Right atrium auricular region (tissue), 2 donors: ENCODE measurements around the gene PCAT7. TPM values are rescaled to one million over a fixed set of nuclear protein-coding genes. Genes with fewer than 3 reads are reported as not detected.
"Not testable (repeated sequence)": the region's sequence is repeated elsewhere in the genome, so short reads cannot be mapped to it uniquely, and the experiment has no call there.

Source experiments
- DNase-seq: peaks from one replicate; pipeline ENCODE4 v3.0.0-alpha.2; 2019; ENCODE audit warnings: low spot score
- H3K27ac ChIP-seq, 2 donors: fragments of 200-600 bp; sonication (generic); 1 replicate in 1 of 2; 2 replicates in 1 of 2; pipeline ENCODE4 v1.5.1; 2016 to 2019
- H3K27me3 ChIP-seq, 2 donors: fragments of 200-600 bp; sonication (generic); one replicate each; pipeline versions ENCODE4 v1.5.1 to v1.6.0; 2017 to 2019
- H3K36me3 ChIP-seq: fragments of 200-600 bp; sonication (generic); one replicate; pipeline ENCODE4 v1.5.1; 2016
- H3K4me1 ChIP-seq, 2 donors: fragments of 200-600 bp; sonication (generic); one replicate each; pipeline versions ENCODE4 v1.5.1 to v1.6.0; 2017 to 2019
- H3K4me3 ChIP-seq, 2 donors: fragments of 200-600 bp; sonication (generic); 1 replicate in 1 of 2; 2 replicates in 1 of 2; pipeline ENCODE4 v1.5.1; 2017 to 2019; ENCODE audit warnings: mild to moderate bottlenecking in 1 of 2, moderate library complexity in 1 of 2
- H3K9me3 ChIP-seq, 2 donors: fragments of 200-600 bp; sonication (generic); one replicate each; pipeline ENCODE4 v1.5.1; 2019
- CTCF ChIP-seq, 2 donors: fragments of 200-600 bp; sonication (generic); IDR thresholded peaks; one replicate each; pipeline ENCODE4 v1.5.1; 2019; ENCODE audit warnings: antibody characterized with exemption in 2 of 2
- total RNA-seq, 2 donors: library from RNA; depleted of rRNA; stranded (reverse); fragments of >200 nt; gene quantifications; one replicate each; pipeline ENCODE4 v1.1.0, GENCODE V29; 2016

PCAT7 gene
- total RNA-seq, 2 donors from 2014 or later = not detected

GRCh38 chr9:94591876-94592275 lies 37.0 kb downstream of the PCAT7 start:
- Histone ChIP-seq H3K27ac (no peak overlapping the region), H3K4me3 (no peak overlapping the region), H3K36me3 (no peaks in the 10 kb centered on the region), H3K4me1 (no peaks in the 10 kb centered on the region), H3K27me3 (no peaks in the 10 kb centered on the region), H3K9me3 (no peaks in the 10 kb centered on the region)
- DNase-seq = no peak
- no peak for TF ChIP-seq CTCF (IDR thresholded peaks at IDR 0.05)

- DNase-seq, H3K4me1 ChIP-seq, H3K27ac ChIP-seq, H3K27me3 ChIP-seq, H3K9me3 ChIP-seq, H3K4me3 ChIP-seq, H3K36me3 ChIP-seq: not testable (repeated sequence)
Observed at GRCh38 chr9:94592683-94593082, 37.8 kb downstream of the PCAT7 start.

- Histone ChIP-seq H3K4me3 (no peak within 1 kb of the TSS), H3K9me3 (no peaks in the 10 kb centered on the region), H3K27me3 (no peaks in the 10 kb centered on the region), H3K36me3 (no peaks in the 10 kb centered on the region), H3K27ac (no peak within 1 kb of the TSS), H3K4me1 (no peaks in the 10 kb centered on the region)
- no peak for TF ChIP-seq CTCF (IDR thresholded peaks at IDR 0.05)
- DNase-seq = no peak
Observed at GRCh38 chr9:94593459-94594345, 38.8 kb downstream of the PCAT7 start, which contains the start of gene FBP2. Gene FBP2 (minus strand): TSS chr9:94593824. CDS start chr9:94593726, 98 bp downstream.

GRCh38 chr9:94599102-94599501 lies 44.2 kb downstream of the PCAT7 start:
- no peak overlapping the region for H3K27ac ChIP-seq
- no peaks in the 10 kb centered on the region for H3K9me3 ChIP-seq
- TF ChIP-seq CTCF (IDR thresholded peaks at IDR 0.05) = no peak
- no peak for DNase-seq
- no peak overlapping the region for H3K4me3 ChIP-seq
- no peaks in the 10 kb centered on the region for H3K4me1 ChIP-seq
- H3K27me3 ChIP-seq = no peaks in the 10 kb centered on the region
- H3K36me3 ChIP-seq = no peaks in the 10 kb centered on the region

GRCh38 chr9:94600258-94600657 lies 45.4 kb downstream of the PCAT7 start:
- Histone ChIP-seq H3K4me3 (no peak overlapping the region), H3K4me1 (no peaks in the 10 kb centered on the region), H3K36me3 (no peaks in the 10 kb centered on the region)

More at GRCh38 chr9:94600258-94600657, 45.4 kb downstream of the PCAT7 start:
- no peak overlapping the region for H3K27ac ChIP-seq
- DNase-seq = no peak
- no peaks in the 10 kb centered on the region for H3K9me3 ChIP-seq
- H3K27me3 ChIP-seq = no peaks in the 10 kb centered on the region
- no peak for TF ChIP-seq CTCF (IDR thresholded peaks at IDR 0.05)
